GM19438 (cell line): ENCODE measurements around the gene NUP214.
A peak's percentile ranks its signal among the peaks of the same experiment; 100 is the strongest.
"Not testable (repeated sequence)": the region's sequence is repeated elsewhere in the genome, so short reads cannot be mapped to it uniquely, and the experiment has no call there.

ENCODE experiments used
- ATAC-seq: cut with Tn5 transposase; IDR thresholded peaks from one replicate; pipeline ENCODE4 v1.9.1; 2021; ENCODE audit warnings: low read depth; ENCODE audit not compliant: unreplicated experiment

Gene NUP214

DNA sequence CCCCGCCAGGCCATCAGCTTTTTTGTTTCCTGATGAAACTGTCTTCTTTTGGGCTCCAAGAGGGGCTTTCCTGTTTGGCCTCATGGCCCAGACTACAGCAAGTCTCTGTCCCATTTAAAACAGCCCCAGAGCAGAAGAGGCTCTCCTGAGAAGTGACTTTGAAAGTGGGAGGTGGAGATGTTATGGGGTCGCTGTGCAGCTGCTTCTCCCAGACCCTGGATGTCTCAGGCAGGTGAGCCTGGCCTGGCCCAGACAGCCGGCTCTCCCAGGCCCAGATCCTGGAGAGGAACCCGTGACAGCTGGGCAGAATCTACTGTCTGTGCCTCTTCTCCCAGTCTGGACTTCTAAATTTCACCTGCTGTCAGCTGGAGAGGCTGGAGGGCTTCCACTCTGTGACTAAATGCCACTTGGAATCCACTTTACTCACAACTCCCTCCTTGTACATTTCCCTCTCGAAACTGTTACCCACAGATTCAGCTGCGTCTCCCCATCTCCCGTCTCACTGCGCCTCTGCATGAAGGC is 130.4 kb downstream of the NUP214 start:
- ATAC-seq: no peak

DNA sequence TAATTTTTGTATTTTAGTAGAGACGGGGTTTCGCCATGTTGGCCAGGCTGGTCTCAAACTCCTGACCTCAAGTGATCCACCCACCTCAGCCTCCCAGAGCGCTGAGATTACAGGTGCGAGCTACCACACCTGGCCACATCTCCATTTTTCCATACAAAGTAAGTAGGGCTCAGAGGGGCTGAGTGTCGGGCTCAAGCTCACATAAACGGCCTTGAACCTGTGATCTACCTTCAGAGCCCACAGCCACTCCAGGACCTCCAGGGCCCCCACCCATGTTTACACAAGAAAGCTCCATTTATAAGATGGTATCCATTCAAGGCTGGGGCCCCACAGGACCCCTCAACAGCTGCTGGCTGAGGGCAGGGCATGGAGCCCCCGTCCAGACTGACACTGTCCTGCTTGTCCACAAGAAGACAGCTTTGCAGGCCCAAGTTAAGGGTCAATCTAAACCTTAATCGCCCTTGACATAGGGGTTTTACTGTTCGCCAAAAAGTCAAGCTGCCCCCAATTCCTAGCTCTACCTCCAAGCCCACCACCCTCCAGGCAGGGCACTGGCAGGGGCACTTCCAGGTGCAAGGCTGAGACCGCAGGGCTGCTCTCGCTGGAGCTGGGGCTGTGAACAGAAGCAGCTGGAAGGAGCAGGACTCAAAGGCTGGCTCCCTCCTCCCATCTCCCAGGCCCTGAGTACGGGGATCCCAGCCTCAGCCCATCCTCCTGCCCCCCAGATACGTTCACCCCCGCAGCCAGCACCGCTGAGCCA is 132.1 kb downstream of the NUP214 start:
- no peak for ATAC-seq

DNA sequence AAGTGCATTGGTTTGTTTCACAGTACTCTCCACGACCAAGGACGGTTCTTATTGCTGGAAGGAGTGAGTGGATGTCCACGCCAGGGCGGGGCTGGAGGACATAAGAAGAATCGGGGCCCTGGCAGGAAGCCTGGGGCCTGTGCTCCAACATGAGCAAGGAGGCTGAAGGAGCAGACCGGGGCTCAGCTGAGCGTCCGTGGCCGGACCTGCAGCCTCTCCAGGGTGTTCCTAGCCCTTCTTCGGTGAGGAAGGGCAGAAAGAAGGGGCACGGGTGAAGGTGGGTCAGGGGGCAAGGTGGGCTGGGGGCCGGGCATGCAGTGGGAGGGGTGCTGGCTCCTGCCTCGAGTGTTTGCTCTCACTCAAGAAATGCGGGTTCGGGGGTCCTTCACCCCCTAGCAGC is 132.8 kb downstream of the NUP214 start:
- ATAC-seq: no peak

DNA sequence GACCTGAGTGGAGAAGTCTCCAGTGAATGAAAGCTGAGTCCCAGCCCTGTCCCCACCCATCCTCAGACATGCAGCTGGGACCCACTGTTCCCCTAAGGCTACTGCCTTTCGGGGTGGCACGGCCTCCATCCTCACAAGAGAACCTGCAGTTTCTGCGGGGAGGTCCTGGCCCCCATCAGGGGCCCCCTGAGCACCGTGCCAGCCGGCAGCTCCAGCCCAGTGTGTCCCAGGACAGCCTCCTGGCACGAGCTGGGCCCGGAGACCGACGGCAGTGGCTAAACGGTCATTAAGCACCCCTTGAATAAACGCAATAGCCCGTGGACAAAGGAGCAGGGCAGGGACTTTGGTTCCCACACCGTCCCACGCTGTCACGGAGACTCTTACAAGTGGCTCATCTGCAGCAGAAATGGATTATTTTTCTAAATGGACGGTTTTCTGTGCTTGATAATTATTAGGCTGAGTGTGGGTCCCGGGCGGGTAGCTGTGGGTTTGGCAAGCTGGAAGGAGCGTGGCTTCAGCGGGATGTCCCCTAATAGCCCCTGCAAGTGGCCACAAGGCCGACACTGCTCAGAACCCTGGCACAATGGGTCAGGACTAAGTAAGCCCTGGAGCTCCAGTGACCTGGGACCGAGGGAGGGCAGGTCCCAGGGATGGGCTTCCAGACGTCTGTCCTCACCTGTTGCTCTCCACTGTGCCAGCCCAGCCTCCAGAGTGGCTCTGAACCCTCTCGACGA is 133.5 kb downstream of the NUP214 start:
- no peak for ATAC-seq

DNA sequence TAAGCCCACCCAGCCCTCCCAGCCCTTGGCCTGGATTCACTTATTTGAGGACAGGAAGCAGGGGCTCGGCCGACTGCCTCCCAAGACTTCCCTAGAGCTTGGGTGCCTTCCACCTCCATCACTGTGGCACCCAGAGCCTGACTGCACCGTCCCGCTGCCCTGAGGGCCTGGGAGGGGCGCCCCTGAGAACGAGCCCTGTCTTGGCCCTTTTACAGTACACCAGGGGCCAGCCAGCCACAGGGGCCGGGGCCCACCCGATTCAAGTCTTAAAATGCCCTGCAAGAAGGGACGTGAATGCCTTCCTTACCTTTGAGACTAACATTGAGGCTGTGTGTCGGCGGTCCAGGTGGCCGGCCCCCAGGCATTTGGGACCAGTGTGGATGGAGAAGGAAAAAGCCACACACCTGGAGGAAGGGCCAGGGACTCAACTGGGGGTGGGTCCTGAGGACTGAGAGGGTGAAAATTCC is 134.1 kb downstream of the NUP214 start:
- ATAC-seq: no peak

DNA sequence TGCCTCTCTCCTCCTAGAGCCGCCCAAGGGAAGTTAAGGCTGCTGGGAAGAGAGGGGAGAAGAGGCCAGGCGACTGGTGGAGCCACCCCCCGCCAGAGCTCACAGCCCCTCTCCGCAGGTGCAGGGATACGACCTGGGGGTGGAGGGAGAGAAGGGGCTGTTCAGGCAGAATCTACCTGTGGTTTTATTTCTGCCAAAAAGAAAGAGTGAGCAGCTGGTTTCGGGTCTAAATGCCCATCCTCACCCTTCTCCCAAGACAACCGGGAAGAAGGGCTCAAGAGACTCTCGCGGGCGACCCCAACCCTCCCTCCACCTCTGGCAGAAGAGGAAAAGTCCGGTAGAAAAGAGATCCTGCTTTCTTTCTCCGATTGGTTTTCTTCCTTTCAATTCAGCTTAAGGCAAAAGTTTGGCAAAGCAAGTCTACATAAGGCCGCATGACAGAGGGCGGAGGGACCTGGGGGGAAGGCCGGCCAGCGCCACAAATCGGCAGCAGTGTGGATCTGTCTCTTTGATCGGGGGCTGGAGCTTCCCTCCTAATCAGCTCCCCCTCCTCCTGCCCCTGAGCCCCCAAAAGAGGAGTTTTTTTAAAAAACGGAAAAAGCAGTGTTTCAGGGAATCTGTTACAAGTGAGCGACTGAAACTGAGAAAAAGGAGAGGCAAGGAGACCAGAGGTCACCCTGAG is 134.7 kb downstream of the NUP214 start:
- no peak for ATAC-seq

DNA sequence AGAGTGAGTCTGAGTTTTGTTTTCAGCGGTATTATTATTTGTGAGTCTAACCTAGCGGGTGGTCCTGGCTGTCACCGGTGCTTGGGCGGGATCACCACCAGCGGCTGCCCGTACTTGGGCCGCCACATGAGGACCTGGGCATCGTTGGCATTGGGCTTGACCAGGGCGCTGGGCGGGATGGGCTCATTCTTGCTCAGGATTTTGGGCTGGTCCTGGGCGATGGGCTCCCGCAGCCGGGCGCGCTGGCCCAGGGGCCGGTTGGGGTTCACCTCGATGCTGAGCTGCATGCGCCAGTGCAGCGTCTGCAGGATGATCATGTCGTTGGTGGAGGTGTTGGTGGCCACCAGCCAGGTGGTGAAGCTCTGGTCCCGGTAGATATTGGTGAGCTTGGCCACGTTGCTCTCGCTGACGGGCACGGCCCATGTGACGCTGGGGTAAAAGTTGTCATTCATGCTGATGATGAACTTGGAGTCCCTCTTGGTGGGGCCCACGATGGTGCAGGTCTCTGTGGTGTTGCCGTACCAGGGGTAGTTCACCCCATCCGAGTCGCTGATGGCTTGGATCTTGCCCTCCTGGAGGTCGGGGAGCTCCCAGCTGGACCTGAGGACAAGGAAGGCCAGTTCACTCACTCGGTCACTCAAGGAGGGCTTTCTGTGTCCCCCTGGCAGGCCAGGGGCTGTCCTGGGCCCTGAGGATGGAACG is 135.5 kb downstream of the NUP214 start:
- ATAC-seq: no peak

DNA sequence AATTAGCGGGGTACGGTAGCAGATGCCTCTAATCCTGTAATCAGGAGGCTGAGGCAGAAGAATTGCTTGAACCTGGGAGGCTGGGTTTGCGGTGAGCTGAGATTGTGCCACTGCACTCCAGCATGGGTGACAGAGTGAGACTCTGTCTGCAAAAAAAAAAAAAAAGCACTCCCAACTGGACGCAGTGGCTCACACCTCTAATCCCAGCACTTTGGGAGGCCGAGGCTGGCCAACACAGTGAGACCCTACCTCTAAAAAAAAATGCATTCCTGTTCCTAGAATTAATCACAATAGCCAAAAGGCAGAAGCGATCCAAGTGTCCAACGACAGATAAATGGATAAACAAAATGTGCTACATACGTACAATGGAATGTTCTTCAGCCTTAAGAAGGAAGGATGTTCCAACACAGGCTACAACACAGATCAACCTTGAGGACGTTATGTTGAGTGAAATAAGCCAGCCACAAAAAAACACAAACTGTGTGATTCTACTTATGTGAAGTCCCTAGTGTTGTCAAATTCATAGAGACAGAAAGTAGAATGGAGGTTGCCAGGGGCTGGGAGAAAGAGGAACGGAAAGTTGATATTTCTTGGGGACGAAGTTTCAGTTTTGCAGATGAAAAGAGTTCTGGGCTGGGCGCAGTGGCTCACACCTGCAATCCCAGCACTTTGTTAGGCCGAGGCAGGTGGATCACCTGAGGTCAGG is 137.1 kb downstream of the NUP214 start:
- peak; percentile 65 for ATAC-seq

DNA sequence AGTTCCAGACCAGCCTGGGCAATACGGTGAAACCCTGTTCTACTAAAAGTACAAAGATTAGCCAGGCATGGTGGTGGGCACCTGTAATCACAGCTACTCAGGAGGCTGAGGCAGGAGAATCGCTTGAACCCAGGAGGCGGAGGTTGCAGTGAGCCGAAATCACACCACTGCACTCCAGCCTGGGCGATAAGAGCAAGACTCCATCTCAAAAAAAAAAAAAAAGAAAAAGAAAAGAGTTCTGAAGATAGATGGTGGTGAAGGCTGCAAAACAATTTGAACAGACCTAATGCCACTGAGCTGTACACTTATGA is 137.6 kb downstream of the NUP214 start:
- not testable (repeated sequence) for ATAC-seq

DNA sequence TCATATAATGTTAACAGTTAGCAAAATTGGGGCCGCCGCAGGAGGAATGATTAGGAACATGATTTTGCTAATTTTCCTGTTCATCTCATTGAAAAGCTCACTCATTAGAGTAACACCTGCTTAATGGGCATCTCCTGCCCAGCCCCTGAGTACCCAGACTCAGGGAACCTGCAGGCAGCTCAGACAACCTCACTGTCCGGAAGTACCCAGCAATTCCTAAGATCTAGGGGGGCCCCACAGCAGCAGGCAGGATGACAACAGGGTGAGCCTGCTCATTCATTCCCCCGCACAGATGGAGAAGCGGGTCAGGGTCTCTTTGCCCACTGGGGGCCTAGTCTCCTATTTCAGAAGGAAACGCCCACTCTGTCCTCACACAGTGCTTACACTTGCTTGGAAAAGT is 138.3 kb downstream of the NUP214 start:
- ATAC-seq: no peak

DNA sequence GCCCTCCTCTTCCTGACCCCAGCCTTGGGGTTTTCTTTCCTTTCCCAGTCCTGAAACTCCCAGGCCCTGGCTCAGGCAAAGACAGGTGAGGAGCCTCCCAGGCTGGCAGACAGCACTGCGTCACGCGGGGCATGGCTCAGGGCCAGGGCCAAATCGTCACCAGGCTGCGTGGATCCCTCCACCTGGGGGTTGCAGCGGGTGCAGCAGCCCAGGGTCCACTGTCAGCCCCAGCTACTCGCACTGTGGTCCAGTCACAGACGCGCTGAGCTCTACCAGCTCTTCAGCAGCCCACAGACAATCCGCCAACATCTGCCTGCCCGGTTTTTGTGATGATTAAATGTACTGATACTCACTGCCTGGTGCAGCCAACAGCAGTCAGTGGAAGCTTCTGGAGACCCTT is 138.8 kb downstream of the NUP214 start:
- no peak for ATAC-seq

DNA sequence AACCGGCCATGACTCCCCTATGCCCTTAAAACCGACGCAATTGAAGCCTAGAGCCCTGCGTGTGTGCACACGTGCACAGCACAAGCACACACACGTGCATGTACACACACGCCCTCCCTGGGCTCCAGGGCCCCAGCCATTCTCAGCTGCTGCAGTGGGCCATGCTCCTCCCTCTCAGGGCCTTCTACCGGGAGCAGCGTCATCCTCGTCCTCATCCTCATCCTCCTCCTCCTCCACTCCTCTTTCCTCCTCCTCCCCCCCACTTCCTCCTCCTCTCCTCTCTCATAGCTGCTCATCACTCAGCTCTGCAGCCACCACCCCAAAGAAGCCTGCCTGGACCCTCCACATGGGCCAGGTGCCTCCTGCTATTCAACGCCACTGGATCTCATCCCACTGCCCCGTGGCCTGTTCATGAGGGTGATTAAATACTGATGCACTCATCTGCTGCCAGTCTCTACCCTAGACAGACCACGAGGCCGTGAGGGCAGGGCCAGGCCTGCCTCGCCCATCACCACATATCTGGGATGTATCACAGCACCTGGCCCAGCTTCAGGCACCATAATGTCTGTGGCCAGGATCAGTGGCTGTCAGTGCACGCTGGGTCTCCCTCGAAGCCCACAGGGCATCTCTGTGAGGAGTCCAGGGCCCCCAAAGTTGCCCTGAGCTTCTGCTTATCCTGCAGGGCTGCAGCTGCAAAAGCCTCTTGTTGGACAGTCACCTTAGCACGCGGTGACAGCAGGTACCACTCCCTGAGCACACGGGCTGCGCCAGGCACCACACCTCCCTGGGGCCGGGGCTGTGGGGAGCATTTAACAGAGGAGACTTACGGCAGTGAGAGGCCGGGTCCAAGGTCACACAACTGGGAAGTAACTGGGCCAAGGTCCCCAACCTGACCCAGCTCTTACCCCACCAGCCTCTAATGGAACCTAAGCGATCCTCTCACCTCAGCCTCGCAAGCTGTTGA is 141.2 kb downstream of the NUP214 start:
- no peak for ATAC-seq

DNA sequence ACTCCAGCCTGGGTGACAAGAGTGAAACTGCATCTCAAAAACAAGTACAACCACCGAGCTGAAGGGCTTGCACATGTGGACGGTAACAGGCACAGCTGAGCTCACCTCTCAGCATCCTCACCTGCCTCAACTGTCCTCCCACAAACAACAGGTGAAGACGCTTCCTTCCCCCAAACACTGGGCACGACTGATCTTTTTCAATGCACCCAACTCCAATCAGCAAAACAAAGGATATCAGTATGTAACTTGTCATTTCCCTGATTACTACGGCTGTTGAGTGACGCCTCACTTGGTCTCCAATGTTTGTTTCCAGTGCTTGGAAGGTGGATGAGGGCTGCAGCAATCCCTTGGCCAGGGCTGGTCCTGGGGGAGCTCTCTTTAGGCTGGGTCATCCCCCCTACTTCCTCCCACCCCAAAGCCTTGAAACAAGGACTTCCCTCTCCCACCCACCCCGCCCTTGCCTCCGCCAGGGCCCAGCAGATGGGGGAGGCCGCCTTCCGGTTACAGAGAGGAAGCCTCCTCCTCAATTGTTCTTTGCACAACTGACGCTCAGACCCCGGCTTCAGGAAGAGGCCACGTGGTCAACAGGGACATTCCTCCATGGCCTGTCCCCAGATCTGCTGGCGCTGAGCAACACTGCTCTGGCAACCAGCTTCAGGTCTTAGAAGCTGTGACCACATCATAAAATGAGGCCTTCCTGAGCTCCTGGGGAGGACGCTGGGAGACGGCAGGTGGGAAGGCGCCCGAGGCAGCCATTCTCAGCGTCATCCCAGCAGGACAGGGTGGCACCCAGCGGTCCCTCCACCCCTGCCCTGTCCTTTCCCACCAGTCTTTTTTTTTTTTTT is 145.0 kb downstream of the NUP214 start:
- no peak for ATAC-seq

DNA sequence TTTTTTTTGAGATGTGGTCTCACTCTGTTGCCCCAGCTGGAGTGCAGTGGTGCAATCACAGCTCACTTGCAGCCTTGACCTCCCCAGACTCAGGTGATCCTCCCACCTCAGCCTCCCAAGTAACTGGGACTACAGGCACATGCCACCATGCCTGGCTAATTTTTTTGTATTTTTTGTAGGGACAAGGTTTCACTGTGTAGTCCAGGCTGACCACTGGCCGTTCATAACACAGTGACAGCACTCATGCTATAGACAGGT is 145.6 kb downstream of the NUP214 start:
- ATAC-seq: not testable (repeated sequence)

DNA sequence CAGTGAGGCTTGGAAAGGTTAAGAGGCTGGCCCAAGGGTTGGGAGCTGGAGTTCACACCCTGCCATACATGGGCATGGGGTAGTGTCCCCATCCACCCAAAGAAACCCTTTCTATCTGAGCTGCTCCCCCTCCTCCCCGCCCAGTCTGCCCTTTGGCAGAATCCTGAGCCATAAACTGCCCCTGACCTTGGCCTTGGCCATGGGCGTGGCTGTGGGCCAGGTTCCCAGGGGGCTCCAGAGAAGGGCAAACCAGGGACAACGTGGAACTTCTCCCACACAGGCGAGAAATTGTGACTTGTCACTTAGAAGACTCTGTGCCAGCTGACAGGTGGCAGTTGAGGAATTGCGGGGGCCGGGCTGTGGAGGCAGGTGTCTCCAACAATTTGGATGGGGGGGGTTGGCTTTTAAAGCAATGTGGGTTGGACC is 146.1 kb downstream of the NUP214 start:
- ATAC-seq: no peak

DNA sequence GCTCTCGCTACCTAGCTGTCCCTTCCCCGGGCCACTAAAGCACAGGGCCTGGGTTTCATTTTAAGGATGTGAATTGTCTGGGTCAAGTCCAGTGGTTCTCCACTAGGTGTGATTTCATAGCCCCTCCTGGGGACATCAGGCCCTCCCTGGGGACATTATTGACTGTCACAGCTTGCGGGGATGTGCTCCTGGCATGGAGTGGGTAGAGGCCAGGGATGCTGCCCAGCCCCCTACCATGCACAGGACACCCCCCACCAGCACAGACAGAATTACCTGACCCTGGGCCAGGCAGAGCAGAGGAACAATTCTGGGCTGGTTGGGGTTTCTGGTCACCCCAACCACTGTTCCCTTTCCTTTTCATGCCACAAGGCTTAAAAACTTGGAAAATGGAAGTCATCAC is 146.8 kb downstream of the NUP214 start:
- ATAC-seq: no peak

DNA sequence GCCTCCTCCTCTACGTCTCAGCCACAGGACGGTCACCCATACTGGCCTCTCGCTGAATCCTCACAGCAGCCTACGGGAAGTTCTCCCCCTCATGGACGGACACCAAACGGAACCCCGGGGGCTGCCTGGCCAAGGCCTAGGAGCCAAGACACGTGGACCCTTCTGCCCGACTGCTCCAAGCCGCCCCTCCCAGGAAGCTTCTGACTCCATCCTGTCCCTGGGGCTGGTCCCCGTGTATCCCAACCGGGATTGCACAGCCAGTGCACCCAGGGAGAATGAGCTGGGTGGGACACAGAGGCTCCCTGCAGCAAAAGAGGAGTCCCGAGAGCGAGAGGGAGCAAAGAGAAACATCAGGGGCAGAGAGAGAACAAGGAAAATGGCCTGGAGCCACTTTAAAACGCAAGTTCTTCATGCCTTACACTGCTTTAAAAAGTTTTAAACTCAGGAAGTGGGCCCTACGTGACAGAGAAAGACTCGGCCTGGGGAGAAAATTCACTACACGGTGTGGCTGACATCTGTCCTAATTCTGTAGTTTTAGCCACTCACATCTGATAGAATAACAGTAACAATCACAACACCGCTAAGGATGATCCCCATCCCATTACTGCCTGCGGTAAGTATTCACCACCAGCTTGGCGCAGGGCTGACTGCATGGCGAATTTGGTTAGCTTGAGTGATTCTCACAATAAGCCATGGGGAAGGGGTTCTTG is 147.9 kb downstream of the NUP214 start:
- no peak for ATAC-seq
